Endothelial cell of umbilical vein (primary cell): ENCODE measurements around the gene BOLA2. TPM values are rescaled to one million over a fixed set of nuclear protein-coding genes. Genes with fewer than 3 reads are reported as not detected.
"Not testable (repeated sequence)": the region's sequence is repeated elsewhere in the genome, so short reads cannot be mapped to it uniquely, and the experiment has no call there.

Source experiments
- Bru-seq: library from RNA; stranded (reverse); fragments of 400-500 nt; gene quantifications from one replicate; lab custom pipeline; 2021; lab: Mats Ljungman, UMichigan
- BruChase-seq, 2 experiments: library from RNA; stranded (reverse); fragments of 400-500 nt; gene quantifications; one replicate each; lab custom pipeline; 2021; lab: Mats Ljungman, UMichigan
- BruUV-seq: library from RNA; stranded (reverse); fragments of 400-500 nt; replicated peaks from 2 replicates; lab custom pipeline; 2021; lab: Mats Ljungman, UMichigan
- CTCF ChIA-PET: fragments of 300-600, 350-600 bp; sonication (Branson Sonifier 250); formaldehyde crosslinking; loops from one replicate; lab custom pipeline; 2021; ENCODE audit warnings: antibody characterized with exemption, inconsistent platforms; lab: Charles Lee
- POLR2A ChIA-PET: fragments of 300-600, 350-600 bp; sonication (Branson Sonifier 250); formaldehyde crosslinking; loops from one replicate; lab custom pipeline; 2021; ENCODE audit warnings: antibody characterized with exemption, inconsistent platforms; lab: Charles Lee
- DNase-seq: peaks from one replicate; pipeline ENCODE4 v3.0.0-alpha.2; 2011; ENCODE audit warnings: low read depth, low spot score
- FAIRE-seq: peaks from 2 replicates; lab custom pipeline; 2011; peaks lifted over from hg19 to GRCh38; lab: Jason Lieb, UNC
- H2AFZ ChIP-seq: 2 replicates; pipeline ENCODE4 v1.6.0; 2012; ENCODE audit warnings: low read depth, low read length, control low read depth, inconsistent platforms
- H3K27ac ChIP-seq: 2 replicates; pipeline ENCODE4 v1.5.1; 2011; ENCODE audit warnings: low read depth, mild to moderate bottlenecking, control low read depth, low read length, moderate library complexity; ENCODE audit not compliant: insufficient read depth
- H3K27me3 ChIP-seq, 2 experiments: 2 replicates each; pipeline versions ENCODE4 v1.6.0 to v1.6.1; 2011; ENCODE audit warnings: low read length in 2 of 2, mixed read lengths in 1 of 2; ENCODE audit not compliant: control insufficient read depth in 2 of 2, insufficient read depth in 2 of 2
- H3K36me3 ChIP-seq, 2 experiments: 2 replicates in 1 of 2; 3 replicates in 1 of 2; pipeline ENCODE4 v1.5.1; 2011; ENCODE audit warnings: low read length in 2 of 2, mild to moderate bottlenecking in 1 of 2, moderate library complexity in 1 of 2; ENCODE audit not compliant: control insufficient read depth in 2 of 2, insufficient read depth in 2 of 2; ENCODE audit errors: extremely low read depth in 1 of 2
- H3K4me1 ChIP-seq: 3 replicates; pipeline ENCODE4 v1.5.1; 2011; ENCODE audit warnings: mild to moderate bottlenecking, low read length; ENCODE audit not compliant: control insufficient read depth, insufficient read depth; ENCODE audit errors: extremely low read depth
- H3K4me2 ChIP-seq: 2 replicates; pipeline ENCODE4 v1.6.1; 2011; ENCODE audit warnings: low read length, control low read depth, mixed read lengths; ENCODE audit not compliant: insufficient read depth
- H3K4me3 ChIP-seq, 3 experiments: fragments of 200-600 bp in 1 of 3; sonication (generic), shearing (Covaris generic) in 1 of 3; replicated peaks in 1 of 3; 2 replicates each; pipeline ENCODE4 v1.5.1; 2011 to 2016; ENCODE audit warnings: control low read depth in 3 of 3, low read length in 3 of 3, mild to moderate bottlenecking in 2 of 3, inconsistent platforms in 1 of 3, low read depth in 1 of 3, moderate library complexity in 1 of 3; ENCODE audit not compliant: insufficient read depth in 1 of 3
- H3K79me2 ChIP-seq: 2 replicates; pipeline ENCODE4 v1.6.0; 2012; ENCODE audit warnings: low read length, inconsistent platforms; ENCODE audit not compliant: control insufficient read depth, insufficient read depth
- H3K9ac ChIP-seq: replicated peaks from 2 replicates; pipeline ENCODE3; 2011; ENCODE audit warnings: low read length, control low read depth; ENCODE audit not compliant: insufficient read depth; ENCODE audit errors: extremely low read depth
- H3K9me1 ChIP-seq: replicated peaks from 3 replicates; pipeline ENCODE4 v1.6.0; 2011; ENCODE audit warnings: mild to moderate bottlenecking, low read length; ENCODE audit not compliant: control insufficient read depth, insufficient read depth; ENCODE audit errors: extremely low read depth
- H3K9me3 ChIP-seq: replicated peaks from 2 replicates; pipeline ENCODE4 v1.5.1; 2012; ENCODE audit warnings: low read length, inconsistent platforms; ENCODE audit not compliant: control insufficient read depth, insufficient read depth
- H4K20me1 ChIP-seq: replicated peaks from 2 replicates; pipeline ENCODE3; 2011; ENCODE audit warnings: mild to moderate bottlenecking, low read length; ENCODE audit not compliant: control insufficient read depth, insufficient read depth; ENCODE audit errors: extremely low read depth
- dilution Hi-C: fragments of 300-500 bp; cut with MboI; formaldehyde crosslinking; loops from one replicate; pipeline ENCODE4 v1.15.0; 2019; ENCODE audit warnings: low sequenced_read_pairs; ENCODE audit not compliant: extremely low pct_ligation_motif_present
- intact Hi-C: fragments of 100-400 bp; cut with micrococcal nuclease; formaldehyde crosslinking; loops from one replicate; pipeline ENCODE4 v1.10.0; 2022
- long read RNA-seq: library from polyadenylated mRNA; stranded (forward); transcript quantifications from one replicate; pipeline ENCODE4 v2.0.0, GENCODE V29; 2021
- polyA minus RNA-seq, 3 experiments: library from RNA; depleted of rRNA, polyadenylated mRNA; stranded (reverse); fragments of >200 nt; gene quantifications; 1 replicate in 1 of 3; 2 replicates in 2 of 3; pipeline ENCODE4 v1.2.3, GENCODE V29; 2011
- polyA plus RNA-seq, 4 experiments: library from polyadenylated mRNA; depleted of rRNA in 3 of 4; stranded (reverse) in 3 of 4; unstranded in 1 of 4; fragments of >200 nt; gene quantifications; 2 replicates each; pipeline versions ENCODE4 v1.2.1 to v1.2.3, GENCODE V29; 2011 to 2012; ENCODE audit warnings: missing spikeins in 1 of 4
- total RNA-seq: library from RNA; stranded (reverse); gene quantifications from 2 replicates; pipeline ENCODE4 v1.2.3, GENCODE V29; 2021

Gene BOLA2
- total RNA-seq: 7.2 and 7.4 TPM in 2 replicates
- 34.6 and 46.8 TPM in 2 replicates for polyA plus RNA-seq
- polyA plus RNA-seq (2011; cell fraction: cytosol; rRNA removed): 26.7 and 30.2 TPM in 2 replicates
- polyA plus RNA-seq (2011; cell fraction: nucleus; rRNA removed): 12.5 and 13.3 TPM in 2 replicates
- polyA plus RNA-seq (2012): 26.7 and 31.2 TPM in 2 replicates
- polyA minus RNA-seq: 8.7 and 8.9 TPM in 2 replicates
- 2.4 TPM for polyA minus RNA-seq (2011; cell fraction: cytosol; rRNA and poly(A)+ RNA removed)
- polyA minus RNA-seq (2011; cell fraction: nucleus; rRNA and poly(A)+ RNA removed): 12.3 and 19.8 TPM in 2 replicates
- Bru-seq, nascent RNA: not detected
- percentile 27 among the genes with signal in this experiment for BruChase-seq, experiment 1, labeled RNA remaining after a 6-hour chase
- BruChase-seq, experiment 2, labeled RNA remaining after a 2-hour chase: percentile 21 among the genes with signal in this experiment
- long read RNA-seq, transcript BOLA2-201 (3 exons, 1,012 nt): major isoform, 171 of 196 reads
- long read RNA-seq, partial matches to known transcripts: 17 of 196 reads
- long read RNA-seq, other reads (novel, unspliced or antisense): 8 of 196 reads

- not testable (repeated sequence) for H3K4me2 ChIP-seq
Observed at GRCh38 chr16:29454269-29454668, at the start of gene BOLA2, which contains the start of gene SLX1B. Gene BOLA2, minus strand, starts transcription at chr16:29454351. Its CDS starts 98 bp downstream, at chr16:29454253. Gene SLX1B, plus strand, starts transcription at chr16:29454533.

DNA sequence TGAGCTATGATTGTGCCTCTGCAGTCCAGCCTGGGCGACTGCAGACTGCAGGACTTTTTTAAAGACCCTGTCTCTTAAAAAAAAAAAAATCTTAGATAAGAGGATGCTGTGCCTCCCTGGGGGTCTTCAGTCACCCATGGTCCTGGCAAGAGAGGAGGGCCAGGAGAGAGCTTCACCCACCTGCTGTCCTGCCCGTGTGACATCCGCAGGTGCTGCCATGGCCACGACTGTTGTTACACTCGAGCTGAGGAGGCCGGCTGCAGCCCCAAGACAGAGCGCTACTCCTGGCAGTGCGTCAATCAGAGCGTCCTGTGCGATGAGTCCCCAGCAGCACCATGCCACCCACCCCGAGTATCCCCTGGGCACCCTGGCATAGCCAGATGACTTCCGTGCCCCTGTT is 28.1 kb upstream of the BOLA2 start:
- H3K9me1 ChIP-seq, BruUV-seq, FAIRE-seq, H3K9me3 ChIP-seq, POLR2A ChIA-PET, dilution Hi-C loops, DNase-seq, H3K4me1 ChIP-seq, CTCF ChIA-PET, H3K36me3 ChIP-seq, H3K9ac ChIP-seq, intact Hi-C loops, H3K27me3 ChIP-seq, H4K20me1 ChIP-seq, H3K27ac ChIP-seq, H2AFZ ChIP-seq, H3K79me2 ChIP-seq, H3K4me2 ChIP-seq, H3K4me3 ChIP-seq: not testable (repeated sequence)

More at GRCh38 chr16:29454269-29454668, at the start of gene BOLA2, which contains the start of gene SLX1B:
- DNase-seq, H3K9ac ChIP-seq, H3K36me3 ChIP-seq, dilution Hi-C loops, H3K9me1 ChIP-seq, BruUV-seq, H4K20me1 ChIP-seq, H3K4me3 ChIP-seq, POLR2A ChIA-PET, H3K4me1 ChIP-seq, H3K9me3 ChIP-seq, H2AFZ ChIP-seq, H3K79me2 ChIP-seq, CTCF ChIA-PET, intact Hi-C loops, H3K27ac ChIP-seq, H3K27me3 ChIP-seq: not testable (repeated sequence)
- FAIRE-seq: peak; percentile 100

- DNase-seq, BruUV-seq, H4K20me1 ChIP-seq, dilution Hi-C loops, H3K36me3 ChIP-seq, H3K79me2 ChIP-seq, H3K9me3 ChIP-seq, H3K27ac ChIP-seq, H3K27me3 ChIP-seq, H3K4me1 ChIP-seq, H3K9me1 ChIP-seq, intact Hi-C loops, CTCF ChIA-PET, H3K4me2 ChIP-seq, H3K4me3 ChIP-seq, H2AFZ ChIP-seq, POLR2A ChIA-PET, H3K9ac ChIP-seq, FAIRE-seq: not testable (repeated sequence)
Observed at GRCh38 chr16:29472065-29472464, 17.9 kb upstream of the BOLA2 start.

- H2AFZ ChIP-seq: peak overlapping the region; percentile 70
- H3K4me2 ChIP-seq, H3K4me3 ChIP-seq, H3K27me3 ChIP-seq, H4K20me1 ChIP-seq, H3K9ac ChIP-seq, DNase-seq, H3K9me1 ChIP-seq, dilution Hi-C loops, H3K4me1 ChIP-seq, intact Hi-C loops, H3K27ac ChIP-seq, H3K79me2 ChIP-seq, H3K36me3 ChIP-seq, H3K9me3 ChIP-seq, BruUV-seq, CTCF ChIA-PET, POLR2A ChIA-PET: not testable (repeated sequence)
- peak; percentile 72 for FAIRE-seq
Observed at GRCh38 chr16:29469660-29470059, 15.5 kb upstream of the BOLA2 start.
